Endothelial cell of umbilical vein (primary cell): ENCODE data around the gene AQP7. TPM values are rescaled to one million over a fixed set of nuclear protein-coding genes. Genes with fewer than 3 reads are reported as not detected.

ENCODE experiments used
- BruUV-seq: library from RNA; stranded (reverse); fragments of 400-500 nt; replicated peaks from 2 replicates; lab custom pipeline; 2021; lab: Mats Ljungman, UMichigan
- CTCF ChIA-PET: fragments of 300-600, 350-600 bp; sonication (Branson Sonifier 250); formaldehyde crosslinking; loops from one replicate; lab custom pipeline; 2021; ENCODE audit warnings: antibody characterized with exemption, inconsistent platforms; lab: Charles Lee
- POLR2A ChIA-PET: fragments of 300-600, 350-600 bp; sonication (Branson Sonifier 250); formaldehyde crosslinking; loops from one replicate; lab custom pipeline; 2021; ENCODE audit warnings: antibody characterized with exemption, inconsistent platforms; lab: Charles Lee
- DNase-seq: peaks from one replicate; pipeline ENCODE4 v3.0.0-alpha.2; 2011; ENCODE audit warnings: low read depth, low spot score
- FAIRE-seq: peaks from 2 replicates; lab custom pipeline; 2011; peaks lifted over from hg19 to GRCh38; lab: Jason Lieb, UNC
- H2AFZ ChIP-seq: 2 replicates; pipeline ENCODE4 v1.6.0; 2012; ENCODE audit warnings: low read depth, low read length, control low read depth, inconsistent platforms
- H3K27ac ChIP-seq: 2 replicates; pipeline ENCODE4 v1.5.1; 2011; ENCODE audit warnings: low read depth, mild to moderate bottlenecking, control low read depth, low read length, moderate library complexity; ENCODE audit not compliant: insufficient read depth
- H3K27me3 ChIP-seq, 2 experiments: 2 replicates each; pipeline versions ENCODE4 v1.6.0 to v1.6.1; 2011; ENCODE audit warnings: low read length in 2 of 2, mixed read lengths in 1 of 2; ENCODE audit not compliant: control insufficient read depth in 2 of 2, insufficient read depth in 2 of 2
- H3K36me3 ChIP-seq, 2 experiments: 2 replicates in 1 of 2; 3 replicates in 1 of 2; pipeline ENCODE4 v1.5.1; 2011; ENCODE audit warnings: low read length in 2 of 2, mild to moderate bottlenecking in 1 of 2, moderate library complexity in 1 of 2; ENCODE audit not compliant: control insufficient read depth in 2 of 2, insufficient read depth in 2 of 2; ENCODE audit errors: extremely low read depth in 1 of 2
- H3K4me1 ChIP-seq: 3 replicates; pipeline ENCODE4 v1.5.1; 2011; ENCODE audit warnings: mild to moderate bottlenecking, low read length; ENCODE audit not compliant: control insufficient read depth, insufficient read depth; ENCODE audit errors: extremely low read depth
- H3K4me2 ChIP-seq: 2 replicates; pipeline ENCODE4 v1.6.1; 2011; ENCODE audit warnings: low read length, control low read depth, mixed read lengths; ENCODE audit not compliant: insufficient read depth
- H3K4me3 ChIP-seq, 3 experiments: fragments of 200-600 bp in 1 of 3; sonication (generic), shearing (Covaris generic) in 1 of 3; replicated peaks in 1 of 3; 2 replicates each; pipeline ENCODE4 v1.5.1; 2011 to 2016; ENCODE audit warnings: control low read depth in 3 of 3, low read length in 3 of 3, mild to moderate bottlenecking in 2 of 3, inconsistent platforms in 1 of 3, low read depth in 1 of 3, moderate library complexity in 1 of 3; ENCODE audit not compliant: insufficient read depth in 1 of 3
- H3K79me2 ChIP-seq: 2 replicates; pipeline ENCODE4 v1.6.0; 2012; ENCODE audit warnings: low read length, inconsistent platforms; ENCODE audit not compliant: control insufficient read depth, insufficient read depth
- H3K9ac ChIP-seq: replicated peaks from 2 replicates; pipeline ENCODE3; 2011; ENCODE audit warnings: low read length, control low read depth; ENCODE audit not compliant: insufficient read depth; ENCODE audit errors: extremely low read depth
- H3K9me1 ChIP-seq: replicated peaks from 3 replicates; pipeline ENCODE4 v1.6.0; 2011; ENCODE audit warnings: mild to moderate bottlenecking, low read length; ENCODE audit not compliant: control insufficient read depth, insufficient read depth; ENCODE audit errors: extremely low read depth
- H3K9me3 ChIP-seq: replicated peaks from 2 replicates; pipeline ENCODE4 v1.5.1; 2012; ENCODE audit warnings: low read length, inconsistent platforms; ENCODE audit not compliant: control insufficient read depth, insufficient read depth
- H4K20me1 ChIP-seq: replicated peaks from 2 replicates; pipeline ENCODE3; 2011; ENCODE audit warnings: mild to moderate bottlenecking, low read length; ENCODE audit not compliant: control insufficient read depth, insufficient read depth; ENCODE audit errors: extremely low read depth
- EZH2 ChIP-seq: IDR thresholded peaks from 2 replicates; pipeline ENCODE4 v1.6.1; 2012; ENCODE audit warnings: borderline replicate concordance, low read depth, mild to moderate bottlenecking, moderate library complexity, low read length, inconsistent platforms; ENCODE audit not compliant: severe bottlenecking
- GATA2 ChIP-seq: IDR thresholded peaks from 2 replicates; pipeline ENCODE4 v1.7.0; 2011; ENCODE audit warnings: low read depth, mild to moderate bottlenecking, moderate library complexity, mixed read lengths, low read length; ENCODE audit not compliant: insufficient read length, insufficient read depth
- dilution Hi-C: fragments of 300-500 bp; cut with MboI; formaldehyde crosslinking; loops from one replicate; pipeline ENCODE4 v1.15.0; 2019; ENCODE audit warnings: low sequenced_read_pairs; ENCODE audit not compliant: extremely low pct_ligation_motif_present
- intact Hi-C: fragments of 100-400 bp; cut with micrococcal nuclease; formaldehyde crosslinking; loops from one replicate; pipeline ENCODE4 v1.10.0; 2022
- polyA plus RNA-seq, 4 experiments: library from polyadenylated mRNA; depleted of rRNA in 3 of 4; stranded (reverse) in 3 of 4; unstranded in 1 of 4; fragments of >200 nt; gene quantifications; 2 replicates each; pipeline versions ENCODE4 v1.2.1 to v1.2.3, GENCODE V29; 2011 to 2012; ENCODE audit warnings: missing spikeins in 1 of 4
- total RNA-seq: library from RNA; stranded (reverse); gene quantifications from 2 replicates; pipeline ENCODE4 v1.2.3, GENCODE V29; 2021
- TF ChIP-seq, protein P1 (sequence below), 2 donors: IDR thresholded peaks; 1 replicate in 1 of 2; 2 replicates in 1 of 2; pipeline ENCODE4 v1.5.1; 2011; ENCODE audit warnings: low read length in 2 of 2, mild to moderate bottlenecking in 2 of 2, moderate library complexity in 2 of 2, control low read depth in 1 of 2, inconsistent platforms in 1 of 2, low read depth in 1 of 2; ENCODE audit not compliant: insufficient read depth in 1 of 2; ENCODE audit errors: extremely low read depth in 1 of 2
- TF ChIP-seq, protein P2 (sequence below): IDR thresholded peaks from 2 replicates; pipeline ENCODE4 v1.6.1; 2011; ENCODE audit not compliant: insufficient read depth, insufficient read length

AQP7 gene
- total and polyA plus RNA-seq, 2 donors (not counting 3 experiments of a cell fraction or from before 2014, with no cell fraction given) = 3.7 TPM; not detected in 1

DNA sequence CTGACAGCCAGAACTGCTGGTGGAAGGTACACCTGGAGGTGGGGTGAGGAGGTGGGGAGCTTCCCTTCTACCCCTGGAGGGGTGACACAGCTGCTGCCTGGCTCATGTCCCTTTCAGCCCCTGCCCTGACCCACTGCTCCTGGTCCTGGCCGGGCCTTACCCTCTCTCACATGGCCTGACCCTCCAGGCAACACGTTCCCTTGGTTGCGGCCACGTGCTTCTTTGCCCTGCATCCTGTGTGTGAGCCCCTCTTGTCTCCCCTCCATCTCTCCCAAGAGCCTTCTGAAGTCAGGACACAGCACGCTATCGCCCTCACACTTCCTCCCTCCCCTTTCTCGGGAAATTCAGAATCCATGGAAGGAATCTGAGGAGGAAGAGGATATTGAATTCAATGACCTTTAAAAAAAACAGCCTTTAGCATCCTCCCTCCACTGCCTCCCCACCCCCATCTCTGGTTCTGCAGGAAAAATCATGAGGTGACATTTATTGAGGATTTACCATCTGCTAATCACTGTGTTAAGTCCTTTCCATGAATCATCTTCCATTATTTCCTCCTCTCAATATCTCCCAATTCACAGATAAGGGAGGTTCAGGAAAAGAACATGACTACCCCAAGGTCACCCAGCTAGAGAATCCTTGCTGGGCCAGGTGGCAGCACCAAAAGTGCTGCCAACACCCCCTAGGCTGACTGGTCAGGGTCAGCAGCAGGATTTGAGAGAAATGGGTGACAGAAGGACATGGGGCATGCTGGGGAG, 36.7 kb upstream of the AQP7 start:
- no peaks in the 10 kb centered on the region for H3K79me2 ChIP-seq
- intact Hi-C loops = loop anchor here (5.0 kb wide), 1 partner anchor 48 kb away; no protein-coding TSS in a partner anchor
- DNase-seq (no peak), FAIRE-seq (peak; percentile 8)
- H3K9me1 ChIP-seq = no peaks in the 10 kb centered on the region
- no TSS peak for BruUV-seq
- H3K4me3 ChIP-seq = no peak overlapping the region
- no peak overlapping the region for H2AFZ ChIP-seq
- H4K20me1 ChIP-seq = no peaks in the 10 kb centered on the region
- ChIA-PET CTCF (interaction anchor here (2.9 to 5.9 kb wide), 2 partner anchors 13 to 23 kb away, joined by 10 to 57 read pairs; no protein-coding TSS in a partner anchor), POLR2A (no interaction called here)
- H3K27me3 ChIP-seq = peaks cover 2 to 6% of the 10 kb centered on the region in 2 experiments
- dilution Hi-C loops = no loop called here
- no peak overlapping the region for H3K9ac ChIP-seq
- H3K4me2 ChIP-seq = no peak overlapping the region
- no peaks in the 10 kb centered on the region for H3K36me3 ChIP-seq
- H3K4me1 ChIP-seq = peaks cover 3% of the 10 kb centered on the region
- TF ChIP-seq, protein P1, sequence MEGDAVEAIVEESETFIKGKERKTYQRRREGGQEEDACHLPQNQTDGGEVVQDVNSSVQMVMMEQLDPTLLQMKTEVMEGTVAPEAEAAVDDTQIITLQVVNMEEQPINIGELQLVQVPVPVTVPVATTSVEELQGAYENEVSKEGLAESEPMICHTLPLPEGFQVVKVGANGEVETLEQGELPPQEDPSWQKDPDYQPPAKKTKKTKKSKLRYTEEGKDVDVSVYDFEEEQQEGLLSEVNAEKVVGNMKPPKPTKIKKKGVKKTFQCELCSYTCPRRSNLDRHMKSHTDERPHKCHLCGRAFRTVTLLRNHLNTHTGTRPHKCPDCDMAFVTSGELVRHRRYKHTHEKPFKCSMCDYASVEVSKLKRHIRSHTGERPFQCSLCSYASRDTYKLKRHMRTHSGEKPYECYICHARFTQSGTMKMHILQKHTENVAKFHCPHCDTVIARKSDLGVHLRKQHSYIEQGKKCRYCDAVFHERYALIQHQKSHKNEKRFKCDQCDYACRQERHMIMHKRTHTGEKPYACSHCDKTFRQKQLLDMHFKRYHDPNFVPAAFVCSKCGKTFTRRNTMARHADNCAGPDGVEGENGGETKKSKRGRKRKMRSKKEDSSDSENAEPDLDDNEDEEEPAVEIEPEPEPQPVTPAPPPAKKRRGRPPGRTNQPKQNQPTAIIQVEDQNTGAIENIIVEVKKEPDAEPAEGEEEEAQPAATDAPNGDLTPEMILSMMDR (IDR thresholded peaks at IDR 0.05; ENCODE audit: extremely low read depth in 1 of 2, insufficient read depth in 1 of 2, low read depth in 1 of 2, low read length in 2 of 2) = no peak
- TF ChIP-seq EZH2 = no peak
- peak; percentile 31 for TF ChIP-seq GATA2
- TF ChIP-seq, protein P2, sequence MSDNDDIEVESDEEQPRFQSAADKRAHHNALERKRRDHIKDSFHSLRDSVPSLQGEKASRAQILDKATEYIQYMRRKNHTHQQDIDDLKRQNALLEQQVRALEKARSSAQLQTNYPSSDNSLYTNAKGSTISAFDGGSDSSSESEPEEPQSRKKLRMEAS = peak; percentile 15
- no peaks in the 10 kb centered on the region for H3K9me3 ChIP-seq
- H3K27ac ChIP-seq = no peak overlapping the region
